ENCODE results near the gene RAP2C. TPM values are rescaled to one million over a fixed set of nuclear protein-coding genes. Genes with fewer than 3 reads are reported as not detected.

Gene RAP2C
- polyA plus RNA-seq, 1 donor from 2014 or later, result 26.2 TPM

DNA sequence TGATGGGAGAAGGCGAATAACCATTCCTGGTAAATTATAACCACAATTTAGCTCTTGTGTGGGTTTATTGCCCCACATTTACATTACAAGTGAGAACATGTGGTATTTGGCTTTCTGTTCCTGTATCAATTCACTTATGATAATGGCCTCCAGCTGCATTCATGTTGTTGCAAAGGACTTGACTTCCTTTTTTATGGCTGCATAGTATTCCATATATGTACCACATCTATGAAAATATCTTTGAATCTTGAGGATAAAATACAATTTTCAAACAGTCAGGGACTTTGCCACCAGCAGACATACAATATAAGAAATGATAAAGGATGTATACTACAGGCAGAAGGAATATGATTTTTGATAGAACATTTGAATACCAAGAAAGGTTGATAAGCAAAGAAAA is 27.3 kb downstream of the RAP2C start:
- Histone ChIP-seq H3K4me3 (ENCODE audit: low read length) (no peak overlapping the region), H3K79me2 (replicated peaks; ENCODE audit: insufficient read depth, low read length) (no peaks in the 10 kb centered on the region), H3K9me3 (ENCODE audit: low read length) (no peaks in the 10 kb centered on the region), H3K9me2 (ENCODE audit: insufficient read depth, low read length) (no peaks in the 10 kb centered on the region), H4K20me1 (ENCODE audit: insufficient read depth) (no peaks in the 10 kb centered on the region), H3K36me3 (ENCODE audit: insufficient read depth, low read length) (no peaks in the 10 kb centered on the region), H3K27ac (ENCODE audit: low read length) (no peak overlapping the region), H3F3A (ENCODE audit: insufficient read depth, low read length, poor library complexity, severe bottlenecking) (no peaks in the 10 kb centered on the region), H3K4me2 (ENCODE audit: low read length) (no peak overlapping the region), H2AFZ (ENCODE audit: low read depth, low read length) (no peak overlapping the region), H3K27me3 (ENCODE audit: insufficient read depth, low read depth, low read length) (no peaks in the 10 kb centered on the region), H3K9ac (ENCODE audit: low read length) (no peak overlapping the region)
- TF ChIP-seq SMC3 (conservative IDR thresholded peaks at IDR 0.05; ENCODE audit: poor library complexity) (no peak), POLR2AphosphoS5 (IDR thresholded peaks at IDR 0.05) (no peak), RAD21 (conservative IDR thresholded peaks at IDR 0.05) (no peak), MXI1 (conservative IDR thresholded peaks at IDR 0.05; ENCODE audit: poor library complexity, severe bottlenecking) (no peak), TAF1 (IDR thresholded peaks at IDR 0.05; ENCODE audit: low read depth) (no peak), EP300 (conservative IDR thresholded peaks at IDR 0.05; ENCODE audit: poor library complexity, severe bottlenecking) (no peak), EZH2 (IDR thresholded peaks at IDR 0.05; ENCODE audit: borderline replicate concordance, insufficient read depth, low read length, poor library complexity, severe bottlenecking) (no peak)
- TF ChIP-seq, protein P1, sequence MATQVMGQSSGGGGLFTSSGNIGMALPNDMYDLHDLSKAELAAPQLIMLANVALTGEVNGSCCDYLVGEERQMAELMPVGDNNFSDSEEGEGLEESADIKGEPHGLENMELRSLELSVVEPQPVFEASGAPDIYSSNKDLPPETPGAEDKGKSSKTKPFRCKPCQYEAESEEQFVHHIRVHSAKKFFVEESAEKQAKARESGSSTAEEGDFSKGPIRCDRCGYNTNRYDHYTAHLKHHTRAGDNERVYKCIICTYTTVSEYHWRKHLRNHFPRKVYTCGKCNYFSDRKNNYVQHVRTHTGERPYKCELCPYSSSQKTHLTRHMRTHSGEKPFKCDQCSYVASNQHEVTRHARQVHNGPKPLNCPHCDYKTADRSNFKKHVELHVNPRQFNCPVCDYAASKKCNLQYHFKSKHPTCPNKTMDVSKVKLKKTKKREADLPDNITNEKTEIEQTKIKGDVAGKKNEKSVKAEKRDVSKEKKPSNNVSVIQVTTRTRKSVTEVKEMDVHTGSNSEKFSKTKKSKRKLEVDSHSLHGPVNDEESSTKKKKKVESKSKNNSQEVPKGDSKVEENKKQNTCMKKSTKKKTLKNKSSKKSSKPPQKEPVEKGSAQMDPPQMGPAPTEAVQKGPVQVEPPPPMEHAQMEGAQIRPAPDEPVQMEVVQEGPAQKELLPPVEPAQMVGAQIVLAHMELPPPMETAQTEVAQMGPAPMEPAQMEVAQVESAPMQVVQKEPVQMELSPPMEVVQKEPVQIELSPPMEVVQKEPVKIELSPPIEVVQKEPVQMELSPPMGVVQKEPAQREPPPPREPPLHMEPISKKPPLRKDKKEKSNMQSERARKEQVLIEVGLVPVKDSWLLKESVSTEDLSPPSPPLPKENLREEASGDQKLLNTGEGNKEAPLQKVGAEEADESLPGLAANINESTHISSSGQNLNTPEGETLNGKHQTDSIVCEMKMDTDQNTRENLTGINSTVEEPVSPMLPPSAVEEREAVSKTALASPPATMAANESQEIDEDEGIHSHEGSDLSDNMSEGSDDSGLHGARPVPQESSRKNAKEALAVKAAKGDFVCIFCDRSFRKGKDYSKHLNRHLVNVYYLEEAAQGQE (IDR thresholded peaks at IDR 0.05; ENCODE audit: borderline replicate concordance), result no peak
- TF ChIP-seq, protein P2, sequence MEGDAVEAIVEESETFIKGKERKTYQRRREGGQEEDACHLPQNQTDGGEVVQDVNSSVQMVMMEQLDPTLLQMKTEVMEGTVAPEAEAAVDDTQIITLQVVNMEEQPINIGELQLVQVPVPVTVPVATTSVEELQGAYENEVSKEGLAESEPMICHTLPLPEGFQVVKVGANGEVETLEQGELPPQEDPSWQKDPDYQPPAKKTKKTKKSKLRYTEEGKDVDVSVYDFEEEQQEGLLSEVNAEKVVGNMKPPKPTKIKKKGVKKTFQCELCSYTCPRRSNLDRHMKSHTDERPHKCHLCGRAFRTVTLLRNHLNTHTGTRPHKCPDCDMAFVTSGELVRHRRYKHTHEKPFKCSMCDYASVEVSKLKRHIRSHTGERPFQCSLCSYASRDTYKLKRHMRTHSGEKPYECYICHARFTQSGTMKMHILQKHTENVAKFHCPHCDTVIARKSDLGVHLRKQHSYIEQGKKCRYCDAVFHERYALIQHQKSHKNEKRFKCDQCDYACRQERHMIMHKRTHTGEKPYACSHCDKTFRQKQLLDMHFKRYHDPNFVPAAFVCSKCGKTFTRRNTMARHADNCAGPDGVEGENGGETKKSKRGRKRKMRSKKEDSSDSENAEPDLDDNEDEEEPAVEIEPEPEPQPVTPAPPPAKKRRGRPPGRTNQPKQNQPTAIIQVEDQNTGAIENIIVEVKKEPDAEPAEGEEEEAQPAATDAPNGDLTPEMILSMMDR (IDR thresholded peaks at IDR 0.05; ENCODE audit: poor library complexity, severe bottlenecking), result no peak

DNA sequence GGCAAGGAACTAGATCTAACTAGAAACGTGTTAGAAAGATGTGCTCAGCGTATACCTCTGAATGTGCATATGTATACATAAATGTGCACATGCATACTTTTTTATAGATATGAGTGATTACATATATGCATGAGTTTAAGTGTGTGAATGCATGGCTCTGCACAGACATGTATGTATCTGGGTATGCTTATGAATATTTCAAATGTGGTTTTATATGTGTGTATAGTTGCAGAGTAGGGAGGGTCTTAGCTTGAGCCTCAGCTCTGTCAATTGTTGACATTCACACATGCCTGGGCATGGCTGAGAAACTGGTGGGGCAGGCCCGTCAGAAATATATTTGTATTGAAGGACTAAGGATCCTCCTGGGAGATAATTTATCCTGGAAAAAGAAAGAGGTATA is 31.1 kb downstream of the RAP2C start:
- TF ChIP-seq POLR2AphosphoS5 (IDR thresholded peaks at IDR 0.05) (no peak), EZH2 (IDR thresholded peaks at IDR 0.05; ENCODE audit: borderline replicate concordance, insufficient read depth, low read length, poor library complexity, severe bottlenecking) (no peak), EP300 (conservative IDR thresholded peaks at IDR 0.05; ENCODE audit: poor library complexity, severe bottlenecking) (no peak)
- no peaks in the 10 kb centered on the region for H3K9me2 ChIP-seq (ENCODE audit: insufficient read depth, low read length)
- no peaks in the 10 kb centered on the region for H3F3A ChIP-seq (ENCODE audit: insufficient read depth, low read length, poor library complexity, severe bottlenecking)
- no peaks in the 10 kb centered on the region for H3K36me3 ChIP-seq (ENCODE audit: insufficient read depth, low read length)
- no peak overlapping the region for H3K27ac ChIP-seq (ENCODE audit: low read length)
- H3K27me3 ChIP-seq (ENCODE audit: insufficient read depth, low read depth, low read length), result no peaks in the 10 kb centered on the region
- H3K4me2 ChIP-seq (ENCODE audit: low read length), result no peak overlapping the region
- no peaks in the 10 kb centered on the region for H3K79me2 ChIP-seq (replicated peaks; ENCODE audit: insufficient read depth, low read length)
- H3K4me3 ChIP-seq (ENCODE audit: low read length), result no peak overlapping the region
- H3K9me3 ChIP-seq (ENCODE audit: low read length), result no peaks in the 10 kb centered on the region
- no peaks in the 10 kb centered on the region for H4K20me1 ChIP-seq (ENCODE audit: insufficient read depth)
- no peak overlapping the region for H2AFZ ChIP-seq (ENCODE audit: low read depth, low read length)
- no peak overlapping the region for H3K9ac ChIP-seq (ENCODE audit: low read length)

DNA sequence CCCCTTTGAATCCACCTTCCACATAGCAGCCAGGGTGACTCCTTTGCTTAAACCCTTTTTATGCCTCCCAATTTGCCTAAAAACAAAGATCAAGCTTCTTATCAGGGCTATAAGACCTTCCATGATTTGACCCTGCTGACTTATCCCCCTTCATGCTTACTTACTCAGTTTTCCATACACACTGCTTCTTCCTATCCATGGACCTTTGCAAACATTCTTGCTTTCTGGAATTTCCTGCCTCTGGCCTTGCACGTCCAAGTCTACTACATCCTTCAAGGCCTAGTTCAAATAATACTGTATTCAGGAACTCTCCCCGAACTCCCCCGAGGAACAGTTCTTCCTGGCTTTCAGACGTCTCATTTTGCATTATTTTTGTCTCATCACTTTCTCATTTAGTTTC is 31.8 kb downstream of the RAP2C start:
- Histone ChIP-seq H3K27me3 (ENCODE audit: insufficient read depth, low read depth, low read length) (no peaks in the 10 kb centered on the region), H3K9me3 (ENCODE audit: low read length) (no peaks in the 10 kb centered on the region), H3K79me2 (replicated peaks; ENCODE audit: insufficient read depth, low read length) (no peaks in the 10 kb centered on the region), H3K4me2 (ENCODE audit: low read length) (no peak overlapping the region), H3K9ac (ENCODE audit: low read length) (no peak overlapping the region), H4K20me1 (ENCODE audit: insufficient read depth) (no peaks in the 10 kb centered on the region), H3K4me3 (ENCODE audit: low read length) (no peak overlapping the region), H3K36me3 (ENCODE audit: insufficient read depth, low read length) (no peaks in the 10 kb centered on the region), H3F3A (ENCODE audit: insufficient read depth, low read length, poor library complexity, severe bottlenecking) (no peaks in the 10 kb centered on the region), H3K27ac (ENCODE audit: low read length) (no peak overlapping the region), H2AFZ (ENCODE audit: low read depth, low read length) (no peak overlapping the region), H3K9me2 (ENCODE audit: insufficient read depth, low read length) (no peaks in the 10 kb centered on the region)
- TF ChIP-seq, protein P1 (IDR thresholded peaks at IDR 0.05; ENCODE audit: borderline replicate concordance), result no peak
- TF ChIP-seq EZH2 (IDR thresholded peaks at IDR 0.05; ENCODE audit: borderline replicate concordance, insufficient read depth, low read length, poor library complexity, severe bottlenecking), result no peak
- TF ChIP-seq MXI1 (conservative IDR thresholded peaks at IDR 0.05; ENCODE audit: poor library complexity, severe bottlenecking), result no peak
- TF ChIP-seq POLR2AphosphoS5 (IDR thresholded peaks at IDR 0.05), result no peak
- TF ChIP-seq, protein P2 (IDR thresholded peaks at IDR 0.05; ENCODE audit: poor library complexity, severe bottlenecking), result no peak
- TF ChIP-seq RAD21 (conservative IDR thresholded peaks at IDR 0.05), result no peak
- no peak for TF ChIP-seq SMC3 (conservative IDR thresholded peaks at IDR 0.05; ENCODE audit: poor library complexity)
- no peak for TF ChIP-seq EP300 (conservative IDR thresholded peaks at IDR 0.05; ENCODE audit: poor library complexity, severe bottlenecking)
- TF ChIP-seq TAF1 (IDR thresholded peaks at IDR 0.05; ENCODE audit: low read depth), result no peak

All from neural cell (in vitro differentiated cells).